ENCODE measurements around the gene ABCD3.
A peak's percentile ranks its signal among the peaks of the same experiment; 100 is the strongest.

The ABCD3 gene

GRCh38 chr1:94530373-94530878, 112.2 kb downstream of the ABCD3 start:
- TF ChIP-seq, protein P1, sequence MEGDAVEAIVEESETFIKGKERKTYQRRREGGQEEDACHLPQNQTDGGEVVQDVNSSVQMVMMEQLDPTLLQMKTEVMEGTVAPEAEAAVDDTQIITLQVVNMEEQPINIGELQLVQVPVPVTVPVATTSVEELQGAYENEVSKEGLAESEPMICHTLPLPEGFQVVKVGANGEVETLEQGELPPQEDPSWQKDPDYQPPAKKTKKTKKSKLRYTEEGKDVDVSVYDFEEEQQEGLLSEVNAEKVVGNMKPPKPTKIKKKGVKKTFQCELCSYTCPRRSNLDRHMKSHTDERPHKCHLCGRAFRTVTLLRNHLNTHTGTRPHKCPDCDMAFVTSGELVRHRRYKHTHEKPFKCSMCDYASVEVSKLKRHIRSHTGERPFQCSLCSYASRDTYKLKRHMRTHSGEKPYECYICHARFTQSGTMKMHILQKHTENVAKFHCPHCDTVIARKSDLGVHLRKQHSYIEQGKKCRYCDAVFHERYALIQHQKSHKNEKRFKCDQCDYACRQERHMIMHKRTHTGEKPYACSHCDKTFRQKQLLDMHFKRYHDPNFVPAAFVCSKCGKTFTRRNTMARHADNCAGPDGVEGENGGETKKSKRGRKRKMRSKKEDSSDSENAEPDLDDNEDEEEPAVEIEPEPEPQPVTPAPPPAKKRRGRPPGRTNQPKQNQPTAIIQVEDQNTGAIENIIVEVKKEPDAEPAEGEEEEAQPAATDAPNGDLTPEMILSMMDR (conservative IDR thresholded peaks at IDR 0.05; ENCODE audit: low read depth, low read length), result no peak
- peak; percentile 33 for DNase-seq (ENCODE audit: low read depth)
- H3K4me3 ChIP-seq (ENCODE audit: low read depth, low read length), result no peak overlapping the region

GRCh38 chr1:94531664-94532063, 113.5 kb downstream of the ABCD3 start:
- TF ChIP-seq, protein P1 (conservative IDR thresholded peaks at IDR 0.05; ENCODE audit: low read depth, low read length), result no peak
- H3K4me3 ChIP-seq (ENCODE audit: low read depth, low read length), result no peak overlapping the region
- DNase-seq (ENCODE audit: low read depth), result peak; percentile 21

DNA sequence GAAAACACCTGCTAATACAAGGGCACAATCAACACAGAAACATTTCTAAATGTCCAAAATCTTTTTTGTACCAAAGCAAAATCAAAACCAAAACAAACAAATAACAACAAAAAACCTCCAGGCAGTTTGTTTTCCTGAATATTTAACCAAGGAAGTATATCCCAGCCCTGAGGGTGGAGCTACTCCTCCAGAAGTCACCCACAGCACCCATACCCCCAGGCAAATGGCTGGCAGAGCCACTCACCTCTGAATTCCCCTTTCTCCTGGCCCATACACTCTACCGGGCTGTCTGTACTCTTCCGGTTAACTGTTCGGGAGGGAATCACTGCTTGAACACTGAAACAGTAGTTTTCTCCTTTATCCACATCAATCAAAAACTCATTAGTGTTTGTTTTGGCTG, 113.9 kb downstream of the ABCD3 start:
- no peak overlapping the region for H3K4me3 ChIP-seq (ENCODE audit: low read depth, low read length)
- TF ChIP-seq, protein P1 (conservative IDR thresholded peaks at IDR 0.05; ENCODE audit: low read depth, low read length), result peak; percentile 23
- DNase-seq (ENCODE audit: low read depth), result no peak

- DNase-seq (ENCODE audit: low read depth), result no peak
- no peak overlapping the region for H3K4me3 ChIP-seq (ENCODE audit: low read depth, low read length)
- TF ChIP-seq, protein P1 (conservative IDR thresholded peaks at IDR 0.05; ENCODE audit: low read depth, low read length), result no peak
Measured at GRCh38 chr1:94535095-94535494, 116.9 kb downstream of the ABCD3 start.

- no peak overlapping the region for H3K4me3 ChIP-seq (ENCODE audit: low read depth, low read length)
- peak; percentile 86 for DNase-seq (ENCODE audit: low read depth)
- TF ChIP-seq, protein P1 (conservative IDR thresholded peaks at IDR 0.05; ENCODE audit: low read depth, low read length), result no peak
Measured at GRCh38 chr1:94535879-94536278, 117.7 kb downstream of the ABCD3 start.

GRCh38 chr1:94537254-94537653, 119.1 kb downstream of the ABCD3 start:
- TF ChIP-seq, protein P1 (conservative IDR thresholded peaks at IDR 0.05; ENCODE audit: low read depth, low read length), result no peak
- peak overlapping the region; percentile 80 for H3K4me3 ChIP-seq (ENCODE audit: low read depth, low read length)
- DNase-seq (ENCODE audit: low read depth), result no peak

DNA sequence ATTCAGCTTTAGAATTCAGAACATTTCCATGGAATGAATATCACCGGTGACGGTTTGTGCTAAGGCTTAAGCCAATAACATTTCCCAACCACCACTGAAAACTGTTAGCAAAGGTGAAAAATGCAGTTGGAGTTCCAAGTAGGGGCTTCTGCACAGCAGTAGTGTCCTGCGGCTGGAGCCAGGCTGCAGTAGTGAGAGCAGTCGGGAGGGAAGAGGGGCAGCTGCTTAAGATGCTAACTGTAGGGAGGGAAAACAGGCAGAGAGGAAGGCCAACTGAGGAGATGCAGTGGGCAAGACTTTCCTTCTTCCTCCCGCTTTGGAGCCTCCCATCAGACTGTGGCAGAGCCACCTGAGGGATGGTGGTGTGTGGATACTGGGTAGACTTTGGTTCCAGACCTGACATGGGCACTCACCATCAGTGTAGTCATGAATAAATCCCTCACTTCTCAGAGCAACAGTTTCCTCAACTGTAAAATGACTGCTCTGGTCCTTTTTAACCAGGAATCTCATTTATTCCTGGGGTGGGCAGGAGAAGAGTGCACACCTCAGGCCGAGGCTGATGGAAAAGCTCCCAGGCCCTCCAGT, 120.1 kb downstream of the ABCD3 start:
- peak overlapping the region; percentile 80 for H3K4me3 ChIP-seq (ENCODE audit: low read depth, low read length)
- peak; percentile 74 for DNase-seq (ENCODE audit: low read depth)
- TF ChIP-seq, protein P1 (conservative IDR thresholded peaks at IDR 0.05; ENCODE audit: low read depth, low read length), result peak; percentile 66
